Heart right ventricle (tissue), 16 donors: ENCODE results near the gene HS6ST3. TPM values are rescaled to one million over a fixed set of nuclear protein-coding genes. Genes with fewer than 3 reads are reported as not detected.

ENCODE experiments used
- ATAC-seq, 8 donors: fragments of 200-7000 bp; cut with Tn5 transposase; one replicate each; pipeline ENCODE4 v1.9.1; 2020; ENCODE audit warnings: mild to moderate bottlenecking in 8 of 8, moderate library complexity in 8 of 8, moderate number of reproducible peaks in 1 of 8
- DNase-seq, 2 donors: peaks; one replicate each; pipeline ENCODE4 v3.0.0-alpha.2; 2020
- H3K27ac ChIP-seq, 10 donors: fragments of 200-600 bp; sonication (generic) in 2 of 10; one replicate each; pipeline versions ENCODE4 v1.5.0 to v1.8.0; 2020 to 2022; ENCODE audit warnings: mild to moderate bottlenecking in 3 of 10
- H3K27me3 ChIP-seq, 7 donors: fragments of 200-600 bp; one replicate each; pipeline ENCODE4 v1.8.0; 2021 to 2022; ENCODE audit warnings: mild to moderate bottlenecking in 2 of 7
- H3K36me3 ChIP-seq, 9 donors: fragments of 200-600 bp; sonication (generic) in 1 of 9; one replicate each; pipeline versions ENCODE4 v1.5.0 to v1.8.0; 2020 to 2022; ENCODE audit warnings: mild to moderate bottlenecking in 2 of 9
- H3K4me1 ChIP-seq, 9 donors: fragments of 200-600 bp; sonication (generic) in 1 of 9; one replicate each; pipeline versions ENCODE4 v1.5.0 to v1.8.0; 2020 to 2022; ENCODE audit warnings: mild to moderate bottlenecking in 4 of 9
- H3K4me3 ChIP-seq, 10 donors: fragments of 200-600 bp; sonication (generic) in 2 of 10; one replicate each; pipeline versions ENCODE4 v1.5.0 to v1.8.0; 2020 to 2022; ENCODE audit warnings: mild to moderate bottlenecking in 7 of 10, moderate library complexity in 2 of 10
- H3K9me3 ChIP-seq, 11 donors: fragments of 200-600 bp in 10 of 11; sonication (generic) in 2 of 11; one replicate each; pipeline versions ENCODE4 v1.5.0 to v1.8.0; 2013 to 2022; ENCODE audit warnings: mild to moderate bottlenecking in 2 of 11, control low read depth in 1 of 11, moderate library complexity in 1 of 11
- WGBS, 2 donors: extraction: QIAGEN DNeasy Blood & Tissue Kit; methylation state at CpG; one replicate each; pipeline ENCODE4 v1.1.7; 2013; ENCODE audit warnings: inconsistent platforms in 1 of 2; 5-methylcytosine and 5-hydroxymethylcytosine counted together
- intact Hi-C, 10 donors: fragments of 100-400 bp; cut with DNase I; formaldehyde crosslinking; loops; one replicate each; pipeline versions ENCODE4 v1.11.1 to v1.14.2; 2022
- polyA plus RNA-seq, 2 donors: library from polyadenylated mRNA; stranded (reverse); fragments of 200-250 nt; gene quantifications; one replicate each; pipeline ENCODE4 v1.2.3, GENCODE V29; 2013
- total RNA-seq, 10 donors: library from RNA; stranded (reverse); fragmentation: NEBNext Ultra II Directional in 3 of 10; extraction: Animal tissue kit (Norgen Biotek cat#: 25700) in 3 of 10; gene quantifications; one replicate each; pipeline versions ENCODE4 v1.2.1 to v1.2.4, GENCODE V29; 2021 to 2023
- TF ChIP-seq, protein P1 (sequence below), 9 donors: fragments of 200-600 bp; sonication (generic) in 2 of 9; IDR thresholded peaks; one replicate each; pipeline versions ENCODE4 v1.5.0 to v1.8.0; 2021 to 2022; ENCODE audit warnings: antibody characterized with exemption in 9 of 9, mild to moderate bottlenecking in 5 of 9, moderate library complexity in 1 of 9
- donor health status: Arrhythmogenic right ventricular cardiomyopathy.
- donor health status: ischemic (EF 13 %, LVEDD 7.1; RV severe dilation, severe dysfunction).
- donor health status: healthy with polysubstance abuse.
- donor health status: DM: no; HTN: yes; CAD: no.
- donor health status: DM: no; HTN: no; CAD: no.
- donor health status: ischemic (EF 25% LVEDD 6.9; RV normal size, moderate dysfunction).
- donor health status: ischemic (EF 25% LVEDD 5.7; RV mildly dilated, moderate dysfunction).
- donor health status: healthy.
- donor health status: DM: yes; HTN: yes; CAD: no.
- donor health status: Ischemic cardiomyopathy.
- donor health status: ischemic (EF 35%, LVEDD 5.7; RV mildly dilated, moderate dysfunction).
- donor health status: nonischemic (EF 11% LVEDD 7.7; RV severe dilation, severe dysfunction).
- donor health status: DM: yes; HTN: yes; CAD: no.
- donor health status: PGD.
- donor health status: ischemic (EF 29% LVEDD 5.4; RV normal size, mild dysfunction).
- donor health status: nonischemic (EF 23%, LVEDD 6.1; RV moderate dilation, normal function).

The HS6ST3 gene
- total and polyA plus RNA-seq, 12 donors = 0.01 to 7.6 (median 1.2) TPM

DNA sequence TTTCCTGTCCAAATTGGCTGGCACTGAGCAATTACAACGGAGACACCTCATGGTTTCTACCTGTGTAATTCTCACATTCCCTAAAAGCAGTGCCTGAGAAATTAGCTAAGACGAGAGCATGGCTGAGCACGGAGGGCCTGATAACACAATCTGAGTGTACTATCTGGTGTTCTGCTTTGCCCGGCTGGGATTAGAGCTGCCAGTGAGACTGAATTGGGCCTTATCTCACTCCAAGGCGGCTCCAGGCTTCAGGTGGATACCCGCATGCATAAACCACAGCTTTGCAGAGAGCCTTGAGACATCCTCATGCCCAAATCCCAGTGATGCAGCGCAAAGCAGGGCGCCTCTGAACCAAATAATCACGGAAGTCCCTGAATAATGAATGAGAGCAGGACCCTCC is 732.1 kb downstream of the HS6ST3 start:
- WGBS, 2 donors = 73 to 74% methylated on average over 9 of the region's 9 CpGs
- no peaks in the 10 kb centered on the region for H3K27me3 ChIP-seq
- intact Hi-C loops = loop anchor here in 1 of 10 donors (10.0 kb wide), 1 partner anchor 797 kb away; no protein-coding TSS in a partner anchor
- DNase-seq (no peak), ATAC-seq (no peak)
- H3K4me3 ChIP-seq = no peak overlapping the region
- TF ChIP-seq, protein P1, sequence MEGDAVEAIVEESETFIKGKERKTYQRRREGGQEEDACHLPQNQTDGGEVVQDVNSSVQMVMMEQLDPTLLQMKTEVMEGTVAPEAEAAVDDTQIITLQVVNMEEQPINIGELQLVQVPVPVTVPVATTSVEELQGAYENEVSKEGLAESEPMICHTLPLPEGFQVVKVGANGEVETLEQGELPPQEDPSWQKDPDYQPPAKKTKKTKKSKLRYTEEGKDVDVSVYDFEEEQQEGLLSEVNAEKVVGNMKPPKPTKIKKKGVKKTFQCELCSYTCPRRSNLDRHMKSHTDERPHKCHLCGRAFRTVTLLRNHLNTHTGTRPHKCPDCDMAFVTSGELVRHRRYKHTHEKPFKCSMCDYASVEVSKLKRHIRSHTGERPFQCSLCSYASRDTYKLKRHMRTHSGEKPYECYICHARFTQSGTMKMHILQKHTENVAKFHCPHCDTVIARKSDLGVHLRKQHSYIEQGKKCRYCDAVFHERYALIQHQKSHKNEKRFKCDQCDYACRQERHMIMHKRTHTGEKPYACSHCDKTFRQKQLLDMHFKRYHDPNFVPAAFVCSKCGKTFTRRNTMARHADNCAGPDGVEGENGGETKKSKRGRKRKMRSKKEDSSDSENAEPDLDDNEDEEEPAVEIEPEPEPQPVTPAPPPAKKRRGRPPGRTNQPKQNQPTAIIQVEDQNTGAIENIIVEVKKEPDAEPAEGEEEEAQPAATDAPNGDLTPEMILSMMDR (IDR thresholded peaks at IDR 0.05) = no peak
- H3K9me3 ChIP-seq = no peaks in the 10 kb centered on the region
- no peaks in the 10 kb centered on the region for H3K36me3 ChIP-seq
- no peaks in the 10 kb centered on the region for H3K4me1 ChIP-seq
- H3K27ac ChIP-seq = no peak overlapping the region

DNA sequence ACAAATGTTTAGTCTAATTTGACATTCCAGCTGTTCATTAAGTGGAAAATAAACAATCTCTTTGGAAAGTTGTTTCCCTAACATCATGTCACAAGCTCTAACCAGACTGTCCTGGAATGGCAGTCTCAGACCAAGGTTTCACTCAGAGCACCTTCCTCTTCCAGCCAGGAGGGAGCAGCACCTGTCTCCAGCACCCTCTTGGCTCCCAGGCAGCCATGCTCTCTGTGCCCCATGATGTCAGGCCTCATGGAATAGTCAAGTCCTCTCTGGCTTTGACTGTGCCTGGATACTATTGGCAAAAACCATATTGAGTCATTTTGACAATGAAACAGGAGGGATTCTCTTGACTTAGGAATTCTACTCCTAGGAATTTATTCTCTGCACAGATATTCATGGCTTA is 733.0 kb downstream of the HS6ST3 start:
- intact Hi-C loops = loop anchor here in 1 of 10 donors (10.0 kb wide), 1 partner anchor 798 kb away; no protein-coding TSS in a partner anchor
- peak in 1 of 8 donors; percentile 31 for ATAC-seq

DNA sequence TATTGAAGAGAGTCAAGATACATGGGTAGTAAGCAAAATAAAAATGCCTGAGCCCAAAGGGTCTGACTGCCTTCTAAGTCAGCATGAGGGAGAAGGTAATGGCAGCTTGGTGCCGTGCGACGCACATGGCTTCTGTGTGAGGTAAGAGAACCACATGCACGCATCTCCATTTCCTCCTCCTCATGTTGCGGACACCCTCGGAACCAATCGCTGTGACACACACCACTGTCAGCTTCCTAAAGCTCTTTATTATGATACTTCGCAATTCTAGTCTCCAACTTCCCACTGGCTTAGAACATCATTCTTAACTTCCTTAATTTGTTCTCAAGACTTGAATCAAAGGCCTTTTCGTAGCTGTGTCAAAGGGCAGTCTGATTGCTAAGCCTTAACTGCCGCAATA is 734.2 kb downstream of the HS6ST3 start:
- Histone ChIP-seq H3K4me1 (no peaks in the 10 kb centered on the region), H3K27me3 (no peaks in the 10 kb centered on the region), H3K36me3 (no peaks in the 10 kb centered on the region), H3K9me3 (peaks cover 0 to under 1% (median 0%) of the 10 kb centered on the region in 11 donors), H3K4me3 (no peak overlapping the region), H3K27ac (no peak overlapping the region)
- peak in 1 of 8 donors; percentile 33 for ATAC-seq
- intact Hi-C loops = loop anchor here in 1 of 10 donors (10.0 kb wide), 1 partner anchor 799 kb away; no protein-coding TSS in a partner anchor
- TF ChIP-seq, protein P1 (IDR thresholded peaks at IDR 0.05) = no peak
- 82 to 89% methylated on average over 10 of the region's 10 CpGs for WGBS, 2 donors
- no peak for DNase-seq

More for the DNA sequence above, 733.0 kb downstream of the HS6ST3 start:
- Histone ChIP-seq H3K4me1 (no peaks in the 10 kb centered on the region), H3K4me3 (no peak overlapping the region), H3K36me3 (no peaks in the 10 kb centered on the region), H3K27me3 (no peaks in the 10 kb centered on the region), H3K9me3 (no peaks in the 10 kb centered on the region), H3K27ac (no peak overlapping the region)
- TF ChIP-seq, protein P1 (IDR thresholded peaks at IDR 0.05) = peak in 2 of 9 donors; percentile 14 to 17
- no peak for DNase-seq

DNA sequence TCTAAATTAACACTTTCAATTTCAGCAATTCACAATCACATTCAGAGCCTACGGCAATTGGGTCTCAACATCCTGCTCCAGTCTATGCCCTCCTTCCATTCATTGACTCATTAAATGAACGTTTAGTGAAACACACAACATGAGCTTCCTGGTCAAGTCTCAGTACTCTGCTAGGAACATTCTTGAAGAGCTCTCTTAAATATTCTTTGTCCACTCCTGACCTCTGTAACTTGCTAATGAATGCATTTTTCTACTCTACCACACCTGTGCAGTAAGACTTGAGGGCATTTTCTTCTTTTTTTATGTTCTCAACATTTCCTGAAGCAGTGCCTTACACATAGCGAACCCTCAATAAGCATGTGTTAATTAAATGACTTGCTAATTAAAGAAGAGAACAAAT is 735.7 kb downstream of the HS6ST3 start:
- peaks cover 0 to 6% (median 0%) of the 10 kb centered on the region in 11 donors for H3K9me3 ChIP-seq
- no peaks in the 10 kb centered on the region for H3K36me3 ChIP-seq
- TF ChIP-seq, protein P1 (IDR thresholded peaks at IDR 0.05) = no peak
- WGBS, 2 donors = 82 to 83% methylated on average over 3 of the region's 3 CpGs
- intact Hi-C loops = loop anchor here in 1 of 10 donors (10.0 kb wide), 1 partner anchor 801 kb away; no protein-coding TSS in a partner anchor
- no peak for ATAC-seq
- no peak for DNase-seq
- no peaks in the 10 kb centered on the region for H3K4me1 ChIP-seq
- no peak overlapping the region for H3K4me3 ChIP-seq
- no peak overlapping the region for H3K27ac ChIP-seq
- no peaks in the 10 kb centered on the region for H3K27me3 ChIP-seq
